NCI-H146 (cell line): ENCODE data around the gene BTRC.
A peak's percentile ranks its signal among the peaks of the same experiment; 100 is the strongest.
"Not testable (repeated sequence)": the region's sequence is repeated elsewhere in the genome, so short reads cannot be mapped to it uniquely, and the experiment has no call there.

Source experiments
- DNase-seq: peaks from one replicate; lab custom pipeline; 2025; lab: John Stamatoyannopoulos, UW

The BTRC gene

DNA sequence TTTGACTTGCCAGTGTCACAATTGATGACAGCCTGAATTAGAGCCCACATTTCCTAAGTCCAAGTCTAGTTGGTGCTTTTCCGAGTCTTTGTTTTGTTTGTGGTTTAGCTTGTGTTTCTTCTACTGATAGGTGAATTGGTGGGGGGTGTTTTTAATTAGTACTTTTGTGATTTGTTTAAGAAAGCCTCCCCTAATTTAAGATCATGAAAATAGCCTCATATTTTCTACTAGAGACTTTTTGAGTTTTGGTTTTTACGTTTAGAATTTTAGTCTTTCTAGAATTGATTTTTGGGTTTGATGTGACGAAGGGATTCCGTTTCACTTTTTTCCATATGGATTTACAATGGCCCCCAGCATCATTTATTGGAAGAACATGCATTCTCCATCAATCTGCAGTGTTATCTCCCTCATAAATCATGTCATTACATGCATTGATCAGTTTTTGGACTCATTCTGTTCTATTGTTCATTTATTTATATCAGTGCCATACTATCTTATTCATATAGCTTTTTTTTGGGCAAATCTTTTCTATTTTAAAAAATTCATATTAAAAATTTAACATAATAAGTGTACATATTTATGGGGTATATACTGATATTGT is 32.8 kb downstream of the BTRC start:
- no peak for DNase-seq

GRCh38 chr10:101388676-101389276 is 34.8 kb downstream of the BTRC start:
- no peak for DNase-seq

GRCh38 chr10:101389532-101389931 is 35.6 kb downstream of the BTRC start:
- DNase-seq = not testable (repeated sequence)

DNA sequence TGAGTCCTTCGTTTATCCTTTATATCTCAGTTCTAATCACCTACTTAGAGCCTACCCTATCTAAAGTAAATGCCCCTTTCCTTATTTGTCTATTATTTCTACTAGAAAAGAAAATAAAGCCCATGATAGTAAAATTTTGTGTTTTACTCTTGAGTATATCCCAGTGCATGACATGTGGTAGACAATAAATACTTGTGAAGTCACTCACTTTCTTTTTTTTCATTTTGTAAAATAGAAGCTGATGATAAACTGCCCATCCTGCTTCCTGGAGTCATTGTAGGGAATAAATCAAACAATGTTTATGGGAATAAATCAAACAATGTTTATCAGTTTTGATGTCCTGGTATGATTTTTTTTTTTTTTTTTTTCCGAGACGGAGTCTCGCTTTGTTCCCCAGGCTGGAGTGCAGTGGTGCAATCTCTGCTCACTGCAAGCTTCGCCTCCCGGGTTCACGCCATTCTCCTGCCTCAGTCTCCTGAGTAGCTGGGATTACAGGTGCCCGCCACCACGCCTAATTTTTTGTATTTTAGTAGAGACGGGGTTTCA is 36.1 kb downstream of the BTRC start:
- DNase-seq = no peak

DNA sequence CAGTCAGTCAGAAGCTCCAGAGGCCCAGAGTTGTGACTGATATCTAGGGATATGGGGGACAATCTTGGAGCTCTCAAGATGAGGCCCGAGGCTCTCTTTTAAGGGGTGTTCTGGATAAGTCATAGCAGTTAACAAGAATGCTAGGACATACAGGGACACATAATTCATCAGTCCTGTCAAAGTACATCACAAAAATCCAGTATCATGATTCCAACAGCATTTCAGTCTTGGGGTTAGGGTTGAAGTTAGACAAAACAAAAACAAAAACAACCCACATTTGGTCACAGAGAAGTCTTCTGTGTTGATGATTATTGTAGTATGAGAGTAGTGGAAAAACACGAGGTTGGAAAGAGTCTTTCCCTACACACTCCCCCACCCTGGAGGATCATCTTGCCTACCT is 39.4 kb downstream of the BTRC start:
- no peak for DNase-seq

DNA sequence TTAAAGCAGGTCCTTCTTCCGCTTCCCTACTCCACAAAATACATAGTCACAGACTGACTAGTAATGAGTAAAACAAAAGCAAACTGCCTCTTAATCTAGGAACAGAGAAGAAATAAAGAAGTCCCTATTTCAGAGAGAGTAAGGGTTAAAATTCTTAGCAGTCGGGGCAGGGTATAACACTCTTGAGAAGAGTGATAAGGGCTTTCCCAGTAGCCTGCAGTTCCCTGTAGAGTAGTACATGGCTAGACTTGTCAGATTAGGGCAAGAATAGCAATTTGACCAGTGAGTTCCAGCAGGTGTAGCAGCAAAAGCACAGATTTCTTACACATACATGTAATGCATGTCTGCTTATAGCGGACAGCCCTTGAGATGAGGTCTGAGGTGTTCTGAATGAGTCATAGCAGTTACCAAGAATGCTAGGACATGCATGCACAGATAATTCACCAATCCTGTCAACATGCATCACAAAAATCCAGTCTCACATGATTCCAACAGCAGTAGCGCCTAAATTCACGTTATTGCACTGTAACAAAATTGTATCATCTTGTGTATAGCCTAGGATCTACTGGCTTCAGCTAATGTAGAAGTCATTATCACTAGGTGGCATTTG is 40.7 kb downstream of the BTRC start:
- no peak for DNase-seq

- peak; percentile 43 for DNase-seq
These were observed 43.2 kb downstream of the BTRC start for GRCh38 chr10:101397140-101397539.

GRCh38 chr10:101400585-101400984 is 46.6 kb downstream of the BTRC start:
- DNase-seq = no peak

DNA sequence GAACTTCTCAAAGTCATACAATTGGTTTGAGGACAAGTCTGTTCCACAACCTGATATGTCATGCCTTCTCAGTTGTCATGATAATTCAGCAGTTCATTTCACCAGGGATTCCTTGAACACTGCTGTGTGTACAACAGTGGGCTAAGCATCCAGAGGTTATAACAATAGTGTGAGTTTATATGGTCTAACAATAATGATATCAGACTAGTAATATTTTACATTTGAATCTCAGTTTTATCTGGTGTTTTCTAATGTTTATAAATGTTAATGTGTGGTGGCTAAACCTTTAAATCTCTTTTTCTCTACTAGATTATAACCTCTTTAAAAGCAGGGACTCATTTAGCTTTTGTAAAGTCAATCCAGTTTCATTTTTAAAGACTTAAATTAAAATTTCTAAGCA is 48.7 kb downstream of the BTRC start:
- DNase-seq = no peak

GRCh38 chr10:101403161-101403560 is 49.2 kb downstream of the BTRC start:
- DNase-seq = no peak

DNA sequence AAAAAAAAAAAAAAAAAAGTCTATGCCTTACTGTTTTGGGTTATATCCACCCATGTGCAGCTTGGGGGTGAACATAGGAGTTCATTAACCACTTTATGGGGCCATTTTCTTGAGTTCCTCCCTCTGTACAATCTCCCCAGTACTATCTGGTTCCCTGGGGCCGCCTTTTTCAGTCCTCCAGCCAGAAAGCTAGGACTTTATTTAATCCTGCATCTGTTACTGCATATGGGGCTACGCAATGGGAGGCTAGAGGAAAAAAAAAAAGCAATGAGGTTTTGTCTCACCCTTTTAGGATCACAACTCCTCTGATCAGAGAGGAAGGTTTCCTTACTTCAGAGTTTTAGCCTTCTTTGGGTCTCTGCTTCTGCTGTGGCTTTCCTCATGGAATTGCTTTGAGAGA is 51.0 kb downstream of the BTRC start:
- DNase-seq = no peak

GRCh38 chr10:101411598-101411997 is 57.6 kb downstream of the BTRC start:
- DNase-seq = no peak

DNA sequence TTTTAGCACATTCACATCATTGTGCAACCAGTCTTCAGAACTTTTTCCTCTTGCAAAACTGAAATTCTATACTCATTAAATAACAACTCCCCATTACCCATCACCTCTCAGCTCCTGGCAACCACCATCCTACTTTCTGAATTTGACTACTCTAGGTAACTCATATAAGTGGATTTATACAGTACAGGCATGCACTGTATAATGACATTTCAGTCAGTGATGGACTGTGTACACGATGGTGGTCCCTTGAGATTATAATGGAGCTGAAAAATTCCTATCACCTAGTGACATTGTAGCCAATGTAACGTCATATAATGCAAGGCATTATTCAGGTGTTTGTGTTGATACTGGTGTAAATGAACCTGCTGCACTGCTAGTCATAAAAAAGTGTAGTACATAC is 60.1 kb downstream of the BTRC start:
- DNase-seq = no peak

- no peak for DNase-seq
These were observed 61.9 kb downstream of the BTRC start for GRCh38 chr10:101415884-101416283.

DNA sequence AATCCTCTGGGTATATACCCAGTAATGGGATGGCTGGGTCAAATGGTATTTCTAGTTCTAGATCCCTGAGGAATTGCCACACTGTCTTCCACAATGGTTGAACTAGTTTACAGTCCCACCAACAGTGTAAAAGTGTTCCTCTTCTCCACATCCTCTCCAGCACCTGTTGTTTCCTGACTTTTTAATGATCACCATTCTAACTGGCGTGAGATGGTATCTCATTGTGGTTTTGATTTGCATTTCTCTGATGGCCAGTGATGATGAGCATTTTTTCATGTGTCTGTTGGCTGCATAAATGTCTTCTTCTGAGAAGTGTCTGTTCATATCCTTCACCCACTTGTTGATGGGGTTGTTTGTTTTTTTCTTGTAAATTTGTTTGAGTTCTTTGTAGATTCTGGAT is 68.0 kb downstream of the BTRC start:
- DNase-seq = not testable (repeated sequence)

DNA sequence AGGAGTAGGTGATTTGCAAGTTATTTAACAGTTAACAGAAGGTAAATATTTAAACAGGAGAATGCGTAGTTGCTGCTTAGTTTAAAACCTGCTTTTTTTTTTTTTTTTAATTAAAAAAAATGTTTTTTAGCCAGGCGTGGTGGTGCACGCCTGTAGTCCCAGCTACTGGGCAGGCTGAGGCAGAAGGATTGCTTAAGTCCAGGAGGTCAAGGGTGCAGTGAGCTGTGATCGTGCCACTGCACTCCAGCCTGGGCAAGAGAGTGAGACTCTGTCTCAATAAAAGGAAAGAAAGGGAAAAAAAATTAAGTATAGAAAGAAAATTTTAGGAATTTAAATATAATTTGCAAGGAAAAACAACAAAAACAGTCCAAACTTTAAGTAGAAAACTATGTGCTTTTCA is 71.6 kb downstream of the BTRC start:
- DNase-seq = no peak

DNA sequence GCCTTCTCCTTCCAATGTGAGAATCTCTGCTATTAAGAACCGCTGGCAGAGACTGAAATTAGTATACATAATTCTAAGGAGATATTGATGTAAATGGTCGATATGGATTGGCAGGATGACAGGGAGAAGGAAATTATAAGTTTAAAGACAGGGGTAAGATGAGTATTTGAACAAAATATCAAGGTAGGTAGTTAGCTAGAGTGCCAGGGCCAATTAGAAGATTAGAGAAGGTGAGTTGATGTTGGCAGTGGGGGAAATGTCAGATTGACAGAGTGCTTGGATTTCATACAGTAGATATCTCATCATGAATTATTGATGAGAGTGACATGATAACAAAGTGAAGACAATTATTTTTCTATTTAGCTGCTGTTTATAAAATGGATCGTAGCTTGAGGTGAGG is 74.1 kb downstream of the BTRC start:
- DNase-seq = no peak

DNA sequence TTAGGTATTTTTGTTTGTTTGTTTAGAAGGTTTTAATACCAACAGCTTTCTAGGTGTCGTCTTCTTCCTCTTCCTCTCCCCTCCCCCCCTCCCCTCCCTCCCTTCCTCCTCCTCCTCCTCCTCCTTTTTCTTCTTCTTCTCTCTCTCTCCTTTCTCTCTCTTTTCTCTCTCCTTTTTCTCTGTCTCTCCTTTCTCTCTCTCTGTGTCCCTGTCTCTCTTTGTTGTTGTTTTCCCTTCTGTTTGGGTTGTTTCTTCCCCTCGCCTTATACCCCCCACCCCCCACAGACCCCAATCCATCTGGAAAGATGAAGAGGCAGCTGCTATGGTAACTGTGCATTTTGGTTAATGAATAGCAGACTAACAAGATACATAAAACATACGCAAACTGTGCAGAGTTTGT is 75.5 kb downstream of the BTRC start:
- DNase-seq = no peak

- DNase-seq = no peak
These were observed 82.3 kb downstream of the BTRC start for GRCh38 chr10:101436302-101436701.

- no peak for DNase-seq
These were observed 85.0 kb downstream of the BTRC start for GRCh38 chr10:101438881-101439391.

DNA sequence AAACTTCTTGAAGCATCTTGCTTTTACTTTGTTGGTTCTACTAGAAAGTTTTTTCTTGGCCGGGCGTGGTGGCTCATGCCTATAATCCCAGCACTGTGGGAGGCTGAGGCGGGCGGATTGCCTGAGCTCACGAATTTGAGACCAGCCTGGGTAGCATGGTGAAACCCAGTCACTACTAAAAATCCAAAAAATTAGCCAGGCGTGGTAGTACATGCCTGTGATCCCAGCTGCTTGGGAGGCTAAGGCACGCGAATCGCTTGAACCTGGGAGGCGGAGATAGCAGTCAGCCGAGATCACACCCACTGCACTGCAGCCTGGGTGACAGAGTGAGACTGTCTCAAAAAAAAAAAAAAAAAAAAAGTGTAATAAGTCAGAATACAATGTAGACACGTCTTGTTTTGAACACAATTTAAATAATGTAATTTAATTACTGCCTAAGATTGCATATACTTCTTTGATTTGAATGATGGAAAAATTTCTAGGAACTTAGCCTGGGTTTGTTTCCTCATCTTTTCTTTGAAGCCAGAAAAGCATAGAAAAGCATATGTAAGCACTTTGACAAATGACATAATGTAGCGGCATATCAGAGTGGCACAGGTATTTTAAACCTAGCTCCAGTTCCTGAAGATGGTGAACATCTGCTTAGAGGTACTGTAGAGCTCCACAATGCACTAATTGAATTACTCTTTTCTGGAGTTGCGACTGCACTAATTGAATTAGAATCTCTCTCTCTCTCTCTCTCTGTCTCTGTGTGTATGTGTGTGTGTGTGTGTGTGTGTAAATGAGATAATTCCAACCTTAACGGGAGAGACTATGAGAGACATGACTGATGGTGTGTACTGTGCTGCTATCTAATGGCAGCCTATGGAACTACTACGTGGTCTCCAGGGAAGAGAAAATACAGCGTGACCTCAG is 87.8 kb downstream of the BTRC start:
- DNase-seq = peak; percentile 65

- DNase-seq = no peak
These were observed 88.5 kb downstream of the BTRC start for GRCh38 chr10:101442456-101442800.
